Epithelial cell of proximal tubule (primary cell): ENCODE results near the gene WDFY1. TPM values are rescaled to one million over a fixed set of nuclear protein-coding genes. Genes with fewer than 3 reads are reported as not detected.

ENCODE experiments used
- DNase-seq: peaks from one replicate; pipeline ENCODE4 v3.0.0-alpha.2; 2011; ENCODE audit warnings: low read depth
- H3K4me3 ChIP-seq: 2 replicates; pipeline ENCODE4 v1.5.1; 2011; ENCODE audit warnings: low read depth, mild to moderate bottlenecking, low read length
- CTCF ChIP-seq: conservative IDR thresholded peaks from 2 replicates; pipeline ENCODE4 v1.5.1; 2012; ENCODE audit warnings: low read depth, mild to moderate bottlenecking, low read length
- total RNA-seq: library from RNA; depleted of rRNA; stranded (reverse); fragments of >200 nt; gene quantifications from 2 replicates; pipeline ENCODE4 v1.2.3, GENCODE V29; 2015

Gene WDFY1
- total RNA-seq, result 27.5 and 28.6 TPM in 2 replicates

- no peak for DNase-seq
- no peak for TF ChIP-seq CTCF
- H3K4me3 ChIP-seq, result peak within 1 kb of the TSS; percentile 93
Measured at GRCh38 chr2:223944703-223945531, at the start of gene WDFY1. TSS of gene WDFY1 (minus strand) at chr2:223945335. CDS start at chr2:223945284, 51 bp downstream.

- H3K4me3 ChIP-seq, result no peak overlapping the region
- no peak for TF ChIP-seq CTCF
- no peak for DNase-seq
Measured at GRCh38 chr2:223994562-223995162, 49.5 kb upstream of the WDFY1 start.

GRCh38 chr2:223993634-223994232, 48.6 kb upstream of the WDFY1 start:
- peak; percentile 85 for TF ChIP-seq CTCF

GRCh38 chr2:223991611-223992010, 46.5 kb upstream of the WDFY1 start:
- no peak for TF ChIP-seq CTCF
- no peak overlapping the region for H3K4me3 ChIP-seq
- no peak for DNase-seq

More at GRCh38 chr2:223993634-223994232, 48.6 kb upstream of the WDFY1 start:
- peak; percentile 39 for DNase-seq
- H3K4me3 ChIP-seq, result no peak overlapping the region

- TF ChIP-seq CTCF, result no peak
- no peak for DNase-seq
- H3K4me3 ChIP-seq, result no peak overlapping the region
Measured at GRCh38 chr2:223989856-223990232, 44.7 kb upstream of the WDFY1 start.

GRCh38 chr2:223989206-223989855, 44.2 kb upstream of the WDFY1 start:
- no peak for DNase-seq
- TF ChIP-seq CTCF, result peak; percentile 15
- no peak overlapping the region for H3K4me3 ChIP-seq
